Measurements from ENCODE around the gene SMIM10.

SMIM10 gene

GRCh38 chrX:134985479-134985878 is 5.3 kb upstream of the SMIM10 start:
- Histone ChIP-seq H3K36me3 (ENCODE audit: control insufficient read depth in 1 of 2, insufficient read depth in 2 of 2, low read length in 2 of 2) (no peaks in the 10 kb centered on the region), H3K4me2 (ENCODE audit: low read length) (no peak overlapping the region), H2BK12ac (ENCODE audit: low read length) (no peak overlapping the region), H2BK120ac (ENCODE audit: insufficient read depth, low read length, poor library complexity) (no peak overlapping the region), H3K4me1 (ENCODE audit: control insufficient read depth in 1 of 2, insufficient read depth in 2 of 2, low read length in 2 of 2) (no peaks in the 10 kb centered on the region), H3K27ac (ENCODE audit: low read depth, low read length) (no peak overlapping the region), H3K9ac (ENCODE audit: low read length) (no peak overlapping the region), H3K79me2 (ENCODE audit: control insufficient read depth, insufficient read depth, low read length, poor library complexity) (no peaks in the 10 kb centered on the region), H3K27me3 (ENCODE audit: insufficient read depth, low read length) (no peaks in the 10 kb centered on the region), H3K14ac (ENCODE audit: low read length) (no peak overlapping the region), H4K8ac (ENCODE audit: low read depth, low read length) (no peak overlapping the region), H2BK5ac (ENCODE audit: low read depth, low read length, poor library complexity) (no peak overlapping the region), H2AFZ (ENCODE audit: insufficient read depth, low read length, poor library complexity) (no peak overlapping the region), H3K79me1 (ENCODE audit: low read length) (no peaks in the 10 kb centered on the region), H3K23ac (ENCODE audit: low read length) (no peak overlapping the region), H4K12ac (ENCODE audit: low read depth, low read length) (no peak overlapping the region), H3K9me3 (ENCODE audit: insufficient read depth, low read depth, low read length) (no peaks in the 10 kb centered on the region), H3K18ac (ENCODE audit: low read length) (no peak overlapping the region), H4K91ac (ENCODE audit: low read depth, low read length) (no peak overlapping the region), H3K4ac (ENCODE audit: low read depth, low read length) (no peak overlapping the region), H3K4me3 (ENCODE audit: low read depth, low read length) (no peak overlapping the region), H2AK5ac (ENCODE audit: low read length) (no peak overlapping the region)
- DNase-seq = no peak
- WGBS (ENCODE audit: extremely low coverage, insufficient coverage, insufficient read length) = no CpG with 5 or more reads among the region's 4 CpGs

- H3K79me1 ChIP-seq (ENCODE audit: low read length) = peaks cover 2% of the 10 kb centered on the region
- no peaks in the 10 kb centered on the region for H3K27me3 ChIP-seq (ENCODE audit: insufficient read depth, low read length)
- peak overlapping the region; percentile 13 for H4K8ac ChIP-seq (ENCODE audit: low read depth, low read length)
- H3K27ac ChIP-seq (ENCODE audit: low read depth, low read length) = no peak overlapping the region
- H4K91ac ChIP-seq (ENCODE audit: low read depth, low read length) = no peak overlapping the region
- H3K18ac ChIP-seq (ENCODE audit: low read length) = no peak overlapping the region
- no peak overlapping the region for H2BK12ac ChIP-seq (ENCODE audit: low read length)
- no peak overlapping the region for H2AFZ ChIP-seq (ENCODE audit: insufficient read depth, low read length, poor library complexity)
- H3K4me1 ChIP-seq (ENCODE audit: control insufficient read depth in 1 of 2, insufficient read depth in 2 of 2, low read length in 2 of 2) = no peaks in the 10 kb centered on the region
- H3K36me3 ChIP-seq (ENCODE audit: control insufficient read depth in 1 of 2, insufficient read depth in 2 of 2, low read length in 2 of 2) = no peaks in the 10 kb centered on the region
- WGBS (ENCODE audit: extremely low coverage, insufficient coverage, insufficient read length) = no CpG with 5 or more reads among the region's 4 CpGs
- H2BK5ac ChIP-seq (ENCODE audit: low read depth, low read length, poor library complexity) = no peak overlapping the region
- no peak overlapping the region for H2AK5ac ChIP-seq (ENCODE audit: low read length)
- no peak overlapping the region for H3K9ac ChIP-seq (ENCODE audit: low read length)
- no peak overlapping the region for H4K12ac ChIP-seq (ENCODE audit: low read depth, low read length)
- peak overlapping the region; percentile 67 for H3K4me2 ChIP-seq (ENCODE audit: low read length)
- DNase-seq = no peak
- no peak overlapping the region for H3K4me3 ChIP-seq (ENCODE audit: low read depth, low read length)
- no peak overlapping the region for H3K4ac ChIP-seq (ENCODE audit: low read depth, low read length)
- no peaks in the 10 kb centered on the region for H3K79me2 ChIP-seq (ENCODE audit: control insufficient read depth, insufficient read depth, low read length, poor library complexity)
- no peak overlapping the region for H3K23ac ChIP-seq (ENCODE audit: low read length)
- H3K9me3 ChIP-seq (ENCODE audit: insufficient read depth, low read depth, low read length) = no peaks in the 10 kb centered on the region
- H3K14ac ChIP-seq (ENCODE audit: low read length) = no peak overlapping the region
- peak overlapping the region; percentile 15 for H2BK120ac ChIP-seq (ENCODE audit: insufficient read depth, low read length, poor library complexity)
These were observed 353 bp upstream of the SMIM10 start for GRCh38 chrX:134990475-134990800.

DNA sequence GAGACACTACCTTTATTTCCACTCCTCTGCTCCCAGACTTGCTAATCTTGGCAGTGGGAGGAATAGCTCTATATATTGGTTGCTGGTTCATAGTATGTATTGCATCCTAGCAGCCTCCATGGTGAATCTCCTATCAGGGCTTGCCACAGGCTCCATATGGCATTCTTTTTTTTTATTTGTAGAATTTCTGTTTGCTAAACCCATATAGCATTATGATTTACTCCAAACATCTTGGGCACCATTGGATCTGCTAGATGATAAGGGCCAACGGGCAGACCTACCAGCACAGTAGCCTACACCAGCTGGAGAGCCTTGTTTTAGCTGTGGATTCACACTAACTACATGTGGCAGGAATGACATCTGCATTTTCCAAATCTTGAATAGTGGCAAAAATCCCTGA is 6.9 kb downstream of the SMIM10 start:
- Histone ChIP-seq H3K79me2 (ENCODE audit: control insufficient read depth, insufficient read depth, low read length, poor library complexity) (no peaks in the 10 kb centered on the region), H2BK5ac (ENCODE audit: low read depth, low read length, poor library complexity) (no peak overlapping the region), H3K79me1 (ENCODE audit: low read length) (no peaks in the 10 kb centered on the region), H2AFZ (ENCODE audit: insufficient read depth, low read length, poor library complexity) (no peak overlapping the region), H3K9me3 (ENCODE audit: insufficient read depth, low read depth, low read length) (no peaks in the 10 kb centered on the region), H3K4me3 (ENCODE audit: low read depth, low read length) (no peak overlapping the region), H3K23ac (ENCODE audit: low read length) (no peak overlapping the region), H2BK120ac (ENCODE audit: insufficient read depth, low read length, poor library complexity) (no peak overlapping the region), H3K4me2 (ENCODE audit: low read length) (no peak overlapping the region), H4K12ac (ENCODE audit: low read depth, low read length) (no peak overlapping the region), H2BK12ac (ENCODE audit: low read length) (no peak overlapping the region), H3K27ac (ENCODE audit: low read depth, low read length) (no peak overlapping the region), H3K18ac (ENCODE audit: low read length) (no peak overlapping the region), H3K4me1 (ENCODE audit: control insufficient read depth in 1 of 2, insufficient read depth in 2 of 2, low read length in 2 of 2) (no peaks in the 10 kb centered on the region), H2AK5ac (ENCODE audit: low read length) (no peak overlapping the region), H4K91ac (ENCODE audit: low read depth, low read length) (no peak overlapping the region), H3K9ac (ENCODE audit: low read length) (no peak overlapping the region), H3K4ac (ENCODE audit: low read depth, low read length) (no peak overlapping the region), H3K14ac (ENCODE audit: low read length) (no peak overlapping the region), H4K8ac (ENCODE audit: low read depth, low read length) (no peak overlapping the region), H3K36me3 (ENCODE audit: control insufficient read depth in 1 of 2, insufficient read depth in 2 of 2, low read length in 2 of 2) (no peaks in the 10 kb centered on the region), H3K27me3 (ENCODE audit: insufficient read depth, low read length) (no peaks in the 10 kb centered on the region)
- WGBS (ENCODE audit: extremely low coverage, insufficient coverage, insufficient read length) = no CpG with 5 or more reads among the region's 1 CpG
- no peak for DNase-seq

- H3K27ac ChIP-seq (ENCODE audit: low read depth, low read length) = no peak overlapping the region
- no peak overlapping the region for H2BK5ac ChIP-seq (ENCODE audit: low read depth, low read length, poor library complexity)
- no peaks in the 10 kb centered on the region for H3K36me3 ChIP-seq (ENCODE audit: control insufficient read depth in 1 of 2, insufficient read depth in 2 of 2, low read length in 2 of 2)
- H4K8ac ChIP-seq (ENCODE audit: low read depth, low read length) = no peak overlapping the region
- H3K4me3 ChIP-seq (ENCODE audit: low read depth, low read length) = no peak overlapping the region
- H2BK12ac ChIP-seq (ENCODE audit: low read length) = no peak overlapping the region
- no peak overlapping the region for H3K4me2 ChIP-seq (ENCODE audit: low read length)
- no peak overlapping the region for H3K9ac ChIP-seq (ENCODE audit: low read length)
- H3K79me1 ChIP-seq (ENCODE audit: low read length) = no peaks in the 10 kb centered on the region
- no CpG with 5 or more reads among the region's 4 CpGs for WGBS (ENCODE audit: extremely low coverage, insufficient coverage, insufficient read length)
- no peak overlapping the region for H4K91ac ChIP-seq (ENCODE audit: low read depth, low read length)
- H3K18ac ChIP-seq (ENCODE audit: low read length) = no peak overlapping the region
- H2BK120ac ChIP-seq (ENCODE audit: insufficient read depth, low read length, poor library complexity) = no peak overlapping the region
- H3K4me1 ChIP-seq (ENCODE audit: control insufficient read depth in 1 of 2, insufficient read depth in 2 of 2, low read length in 2 of 2) = no peaks in the 10 kb centered on the region
- no peaks in the 10 kb centered on the region for H3K79me2 ChIP-seq (ENCODE audit: control insufficient read depth, insufficient read depth, low read length, poor library complexity)
- H2AK5ac ChIP-seq (ENCODE audit: low read length) = no peak overlapping the region
- H3K23ac ChIP-seq (ENCODE audit: low read length) = no peak overlapping the region
- H3K27me3 ChIP-seq (ENCODE audit: insufficient read depth, low read length) = no peaks in the 10 kb centered on the region
- DNase-seq = peak in 1 of 2 donors; percentile 13
- H4K12ac ChIP-seq (ENCODE audit: low read depth, low read length) = no peak overlapping the region
- no peak overlapping the region for H2AFZ ChIP-seq (ENCODE audit: insufficient read depth, low read length, poor library complexity)
- H3K14ac ChIP-seq (ENCODE audit: low read length) = no peak overlapping the region
- no peaks in the 10 kb centered on the region for H3K9me3 ChIP-seq (ENCODE audit: insufficient read depth, low read depth, low read length)
- H3K4ac ChIP-seq (ENCODE audit: low read depth, low read length) = no peak overlapping the region
These were observed 7.5 kb downstream of the SMIM10 start for GRCh38 chrX:134998246-134998645.

All from trophoblast cell (in vitro differentiated cells and primary cell).